GM18502 (cell line): Measurements from ENCODE around the gene VARS2.
A peak's percentile ranks its signal among the peaks of the same experiment; 100 is the strongest.
"Not testable (repeated sequence)": the region's sequence is repeated elsewhere in the genome, so short reads cannot be mapped to it uniquely, and the experiment has no call there.

Experiments
- ATAC-seq: cut with Tn5 transposase; IDR thresholded peaks from one replicate; pipeline ENCODE4 v1.9.1; 2021; ENCODE audit warnings: mild to moderate bottlenecking; ENCODE audit not compliant: unreplicated experiment, poor library complexity

The VARS2 gene

DNA sequence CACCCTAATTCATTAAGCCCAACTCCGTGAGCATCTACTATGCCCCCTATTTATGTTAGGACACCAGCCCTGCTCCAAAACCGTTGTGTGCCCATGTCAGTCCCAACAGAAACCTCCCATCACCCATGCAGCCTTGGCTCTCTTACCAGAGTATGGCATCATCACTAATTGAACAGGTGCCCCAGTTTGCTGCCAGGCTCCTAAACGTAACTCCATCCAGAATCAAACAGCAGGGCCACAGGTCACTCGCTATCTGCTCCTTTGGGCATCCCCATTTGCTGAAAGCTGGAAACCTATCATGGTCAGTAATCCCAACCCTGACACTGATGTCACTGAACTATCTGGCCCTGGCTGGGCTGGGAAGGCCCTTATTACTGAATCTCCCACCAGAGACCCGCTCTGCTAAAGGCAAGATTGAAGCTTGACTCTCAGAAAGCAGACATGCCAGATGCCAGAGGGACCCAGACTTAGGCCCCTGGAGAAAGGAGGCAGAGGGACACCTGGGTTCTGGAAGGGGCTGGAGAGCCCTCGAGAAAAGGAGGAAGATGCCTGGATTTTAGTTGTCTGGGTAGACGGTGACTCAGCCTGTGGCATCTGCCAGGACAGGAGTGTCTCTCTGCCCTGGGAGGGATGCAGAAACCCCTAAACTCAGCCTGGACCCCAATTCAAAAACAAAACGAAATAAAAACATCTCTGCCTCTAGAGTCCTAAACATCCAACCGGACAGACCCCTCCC lies 40.8 kb downstream of the VARS2 start:
- no peak for ATAC-seq

- peak; percentile 77 for ATAC-seq
Observed at GRCh38 chr6:30955367-30956042, 41.5 kb downstream of the VARS2 start.

GRCh38 chr6:30957716-30958115 lies 43.7 kb downstream of the VARS2 start:
- no peak for ATAC-seq

DNA sequence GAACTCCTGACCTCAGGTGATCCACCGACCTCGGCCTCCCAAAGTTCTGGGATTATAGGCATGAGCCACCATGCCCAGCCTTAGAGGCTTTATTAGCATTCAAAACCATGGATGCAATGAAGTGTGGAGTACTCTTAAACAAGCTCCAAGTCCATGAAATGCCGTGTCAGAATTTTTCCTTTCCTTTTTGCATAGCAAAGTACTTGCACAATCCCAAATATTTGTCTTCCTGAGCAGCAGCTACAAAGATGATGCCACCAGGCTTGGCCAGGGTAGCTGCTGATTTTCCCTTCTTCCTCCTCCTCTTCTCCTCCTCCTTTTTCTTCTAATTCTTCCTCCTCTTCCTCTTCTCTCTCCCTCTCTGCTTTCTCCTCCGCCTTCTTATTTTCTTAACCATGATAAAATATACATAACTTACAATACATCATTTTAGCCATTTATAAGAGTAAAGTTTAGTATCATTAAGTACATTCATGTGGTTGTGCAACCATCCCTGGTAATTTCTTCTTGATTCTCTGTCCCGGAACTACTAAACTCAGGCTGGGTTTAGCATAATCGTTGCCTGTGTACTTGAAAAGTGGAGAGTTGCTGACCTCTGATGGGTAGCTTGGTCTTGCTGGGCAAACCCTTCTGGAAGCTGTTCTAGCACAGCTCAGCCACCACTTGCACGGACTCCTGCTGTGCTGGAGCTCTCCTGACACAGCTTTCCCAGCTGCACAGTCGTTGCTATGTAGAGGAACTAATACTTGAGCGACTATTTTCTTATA lies 47.1 kb downstream of the VARS2 start:
- no peak for ATAC-seq

DNA sequence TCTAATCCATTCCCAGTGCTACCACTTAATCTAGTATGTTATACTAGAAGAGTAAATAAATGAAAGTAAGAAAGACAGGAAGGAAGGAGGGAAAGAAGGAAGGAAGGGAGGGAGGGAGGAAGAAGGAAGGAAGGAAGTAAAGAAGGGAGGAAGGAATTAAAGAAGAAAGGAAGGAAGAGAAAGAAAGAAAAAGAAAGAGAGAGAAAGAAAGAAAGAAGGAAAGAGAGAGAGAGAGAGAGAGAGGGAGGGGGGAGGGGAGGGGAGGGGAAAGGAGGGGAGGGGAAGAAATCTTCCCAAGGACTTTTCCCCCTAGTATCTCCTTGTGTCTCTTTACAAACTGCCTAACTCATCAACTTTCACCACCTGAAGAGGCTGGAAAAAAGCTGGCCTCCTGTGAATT lies 48.7 kb downstream of the VARS2 start:
- no peak for ATAC-seq

DNA sequence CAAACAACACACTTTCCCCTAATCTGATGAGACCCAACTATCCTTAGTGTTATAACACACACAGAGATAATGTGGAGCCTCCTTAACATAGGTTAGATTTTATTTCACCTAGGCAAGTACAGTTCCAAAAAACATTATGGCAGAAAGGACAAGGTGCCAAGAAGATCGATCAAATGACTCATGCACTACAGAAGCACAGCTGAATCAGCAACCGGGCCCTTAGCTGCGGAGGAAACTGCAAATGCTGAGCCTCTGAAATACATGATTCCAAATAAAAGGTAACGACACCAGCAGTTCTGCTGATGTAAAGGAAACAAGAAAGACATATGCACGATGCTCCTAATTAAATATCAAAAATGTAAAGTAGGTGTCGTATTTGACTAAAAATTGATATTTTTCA lies 49.6 kb downstream of the VARS2 start:
- no peak for ATAC-seq

GRCh38 chr6:30964075-30964474 lies 50.0 kb downstream of the VARS2 start:
- no peak for ATAC-seq

- no peak for ATAC-seq
Observed at GRCh38 chr6:30965140-30965601, 51.1 kb downstream of the VARS2 start.

- no peak for ATAC-seq
Observed at GRCh38 chr6:30966154-30966553, 52.1 kb downstream of the VARS2 start.

DNA sequence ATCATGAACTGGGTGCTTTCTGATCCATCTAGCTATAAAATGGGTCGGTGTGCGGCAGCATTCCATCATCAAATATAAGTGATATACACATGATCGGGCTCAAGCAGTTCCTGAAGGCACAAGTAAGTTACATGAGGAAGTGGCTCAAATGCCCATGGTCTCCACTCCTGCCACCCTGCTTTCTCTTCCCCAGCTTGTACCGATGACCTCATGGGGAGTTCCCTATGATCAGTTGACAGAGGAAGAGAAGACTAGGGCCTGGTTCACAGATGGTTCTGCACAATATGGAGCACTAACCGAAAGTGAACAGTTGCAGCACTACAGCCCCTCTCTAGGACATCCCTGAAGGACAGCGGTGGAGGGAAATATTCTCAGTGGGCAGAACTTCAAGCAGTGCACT lies 55.1 kb downstream of the VARS2 start:
- not testable (repeated sequence) for ATAC-seq

- no peak for ATAC-seq
Observed at GRCh38 chr6:30970946-30971345, 56.9 kb downstream of the VARS2 start.

DNA sequence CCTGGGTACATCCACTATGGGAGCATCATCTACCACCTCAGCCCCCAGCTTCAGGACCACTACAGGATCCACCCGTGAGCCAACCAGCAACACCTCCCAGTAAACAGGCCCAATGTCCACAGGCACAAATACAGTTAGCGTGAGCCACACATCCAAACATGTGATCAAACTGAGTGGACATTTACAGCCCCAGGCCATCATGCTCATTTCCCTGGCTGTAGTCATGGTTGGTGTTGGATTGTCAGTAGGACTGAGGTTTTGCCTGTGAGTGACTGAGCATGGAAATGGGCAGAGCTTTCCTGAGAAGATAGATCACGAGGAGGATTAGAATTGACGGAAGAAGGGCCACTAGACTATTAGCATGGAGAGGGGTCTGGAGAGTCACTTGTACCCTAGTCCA lies 58.8 kb downstream of the VARS2 start:
- no peak for ATAC-seq

DNA sequence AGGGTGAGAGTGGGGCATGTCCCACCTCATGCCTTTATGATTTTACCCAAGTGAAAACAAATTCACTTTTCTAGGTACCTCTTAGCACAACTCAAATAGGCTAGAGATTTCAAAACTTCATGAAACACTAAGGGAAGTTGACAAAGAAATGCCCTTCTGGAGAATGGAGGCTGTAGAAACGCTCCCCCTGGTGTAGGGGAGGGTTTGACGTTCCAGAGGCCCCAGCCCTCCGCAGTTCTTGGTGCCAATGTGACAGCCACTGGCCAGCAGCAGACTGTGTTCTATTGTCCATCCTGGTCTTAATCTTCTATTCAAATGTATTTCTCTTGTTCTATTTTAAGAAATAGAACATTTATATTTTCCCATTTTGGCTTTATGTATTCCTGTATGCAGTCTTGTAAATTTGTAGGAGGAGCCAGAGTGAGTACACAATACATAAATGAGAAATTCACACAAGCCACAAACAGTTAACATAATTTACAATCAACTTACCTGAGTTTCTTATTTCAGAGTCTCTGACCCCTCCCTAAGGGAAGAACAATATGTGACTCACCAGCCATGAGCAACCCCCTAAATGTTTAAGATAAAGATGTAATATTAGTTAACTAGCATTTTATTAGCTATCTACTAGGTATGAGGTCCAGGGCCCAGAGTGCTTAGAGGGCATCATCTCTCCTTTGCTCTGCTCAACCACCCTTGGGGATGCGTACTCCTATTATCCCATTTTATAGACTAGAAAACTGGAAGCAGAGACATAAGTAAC lies 60.6 kb downstream of the VARS2 start:
- ATAC-seq, result no peak
